ENCODE results near the gene SPESP1.

SPESP1 gene

DNA sequence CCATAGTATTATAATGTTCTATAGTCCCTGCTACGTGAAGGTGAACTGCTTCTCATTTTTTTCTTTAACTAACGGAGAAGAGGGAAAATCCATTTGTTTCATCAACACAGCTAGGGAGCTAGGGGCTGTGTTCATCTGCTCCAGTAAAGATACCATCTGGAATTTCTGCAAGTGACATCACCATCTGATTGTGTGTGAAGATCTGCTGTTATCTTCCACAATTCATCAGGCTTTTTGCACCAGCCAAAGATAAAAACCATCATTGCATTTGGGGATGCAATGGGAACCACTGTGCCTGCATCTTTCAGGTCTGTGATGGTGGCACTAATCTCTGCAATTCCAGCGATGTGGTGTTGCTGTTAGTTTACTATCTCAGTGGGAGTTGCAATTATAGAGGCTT is 48.7 kb downstream of the SPESP1 start:
- DNase-seq: no peak
- no peak for TF ChIP-seq POLR2A (IDR thresholded peaks at IDR 0.05; ENCODE audit: low read length)
- no peak for TF ChIP-seq GATA1 (IDR thresholded peaks at IDR 0.05; ENCODE audit: low read depth, low read length)

DNA sequence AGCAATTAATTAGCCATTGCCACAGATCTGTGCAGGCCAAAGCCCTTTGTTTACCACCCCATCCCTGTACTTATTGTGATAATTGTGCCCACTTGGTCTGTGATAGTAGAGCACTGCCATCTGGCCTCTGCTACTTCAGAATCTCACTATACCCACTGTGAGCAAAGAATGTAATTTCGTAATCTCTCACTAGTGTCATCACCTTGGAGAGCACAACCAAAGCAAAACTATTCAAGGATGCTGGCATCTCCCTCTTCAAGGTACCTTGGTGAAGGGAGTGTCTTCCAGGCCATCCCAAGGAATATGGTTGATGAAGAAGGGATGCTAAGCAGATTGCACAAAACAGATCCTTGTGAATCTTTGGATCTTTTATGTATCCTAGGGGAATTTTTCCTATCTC is 49.5 kb downstream of the SPESP1 start:
- TF ChIP-seq POLR2A (IDR thresholded peaks at IDR 0.05; ENCODE audit: low read length) (no peak), GATA1 (IDR thresholded peaks at IDR 0.05; ENCODE audit: low read depth, low read length) (no peak)
- DNase-seq: no peak

DNA sequence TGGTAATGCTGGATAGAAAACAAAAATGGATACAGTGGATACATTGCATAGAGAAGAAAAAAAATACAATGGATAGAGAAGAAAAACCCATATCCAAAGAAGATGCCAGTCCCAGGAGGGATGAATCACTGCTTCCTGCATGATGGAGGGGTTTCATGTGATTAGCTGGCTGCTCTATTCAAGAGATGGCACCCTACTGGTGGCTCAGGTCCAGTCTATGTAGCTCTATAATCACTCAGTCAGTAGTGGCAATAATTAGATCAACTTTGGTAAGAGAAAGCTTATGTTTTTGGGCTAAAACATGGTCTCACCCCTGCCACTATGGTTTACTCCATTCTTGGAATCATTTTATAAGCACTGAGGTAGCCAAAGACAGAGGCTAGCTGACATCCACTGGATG is 50.5 kb downstream of the SPESP1 start:
- no peak for DNase-seq
- TF ChIP-seq GATA1 (IDR thresholded peaks at IDR 0.05; ENCODE audit: low read depth, low read length) (no peak), POLR2A (IDR thresholded peaks at IDR 0.05; ENCODE audit: low read length) (no peak)

DNA sequence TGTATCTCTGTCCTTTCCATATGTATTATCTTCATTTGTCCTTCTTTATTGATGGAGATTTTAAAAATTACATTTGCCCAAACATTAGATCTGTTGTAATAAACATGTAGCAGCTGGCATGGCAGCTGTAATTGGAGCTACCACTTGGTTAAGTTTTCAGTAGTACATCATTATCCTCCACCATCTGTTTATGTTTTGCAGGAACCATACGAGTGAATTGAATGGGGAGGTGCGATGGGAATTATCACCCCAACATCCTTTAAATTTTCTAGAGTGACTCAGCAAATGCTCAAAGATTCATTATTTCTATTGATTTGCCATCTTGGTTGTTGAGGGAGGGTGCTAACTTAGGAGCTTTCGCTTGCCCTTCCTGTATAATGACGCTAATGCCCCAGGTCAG is 51.6 kb downstream of the SPESP1 start:
- no peak for DNase-seq
- TF ChIP-seq POLR2A (IDR thresholded peaks at IDR 0.05; ENCODE audit: low read length) (no peak), GATA1 (IDR thresholded peaks at IDR 0.05; ENCODE audit: low read depth, low read length) (no peak)

DNA sequence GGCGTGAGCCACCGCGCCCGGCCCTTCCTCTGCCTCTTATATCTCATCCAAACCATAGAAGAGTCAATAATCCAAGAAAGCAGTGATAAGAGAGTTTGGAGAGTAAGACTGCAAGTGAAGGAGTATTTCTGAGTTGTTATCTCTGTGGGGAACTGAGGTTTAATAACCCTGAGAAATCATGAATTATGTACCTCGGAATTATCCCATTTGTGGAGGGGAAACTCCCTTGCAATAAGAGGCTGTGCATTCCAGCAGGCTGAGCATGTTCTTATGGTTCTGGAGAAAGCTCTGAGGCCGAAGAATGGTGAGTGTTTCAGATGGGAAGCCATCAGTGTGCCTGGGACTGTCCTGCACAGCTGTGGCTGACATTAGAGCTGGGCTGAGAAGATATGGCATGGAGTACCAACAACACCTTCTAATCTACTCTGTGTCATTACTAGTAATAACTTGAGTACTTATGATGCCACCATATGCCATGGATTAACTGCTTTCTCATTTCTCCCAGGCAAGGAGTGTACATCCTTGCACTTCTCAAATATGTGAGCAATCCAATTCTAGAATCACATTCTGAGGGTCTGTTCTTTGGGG is 52.7 kb downstream of the SPESP1 start:
- TF ChIP-seq GATA1 (IDR thresholded peaks at IDR 0.05; ENCODE audit: low read depth, low read length): no peak
- no peak for TF ChIP-seq POLR2A (IDR thresholded peaks at IDR 0.05; ENCODE audit: low read length)
- DNase-seq: peak; percentile 71 to 84

DNA sequence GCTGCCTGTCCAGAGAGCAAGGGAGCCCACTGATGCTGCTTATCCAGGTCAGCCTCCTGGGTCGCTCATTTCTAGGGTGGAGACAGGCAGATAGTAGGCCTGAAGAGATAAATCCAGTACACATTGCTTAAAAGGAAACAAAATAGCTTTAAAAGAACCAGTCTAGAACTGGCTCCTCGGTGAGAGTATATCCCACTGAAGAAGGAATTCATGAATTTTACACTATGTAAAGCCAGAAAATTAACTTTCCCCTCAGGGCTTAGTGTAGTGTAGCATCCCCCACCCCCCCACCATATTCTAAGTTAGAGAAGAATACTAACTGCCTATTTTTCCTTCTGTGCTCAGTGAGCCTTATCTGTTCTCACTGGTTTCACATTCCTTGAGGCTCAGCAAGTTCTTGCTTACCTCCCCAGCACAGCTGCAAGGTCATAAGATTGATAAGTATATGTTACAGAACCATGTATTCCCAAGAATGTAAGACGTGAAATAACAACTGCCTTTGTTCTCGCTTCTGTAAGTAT is 53.7 kb downstream of the SPESP1 start:
- peak; percentile 89 to 95 for DNase-seq
- TF ChIP-seq POLR2A (IDR thresholded peaks at IDR 0.05; ENCODE audit: low read length) (peak; percentile 54), GATA1 (IDR thresholded peaks at IDR 0.05; ENCODE audit: low read depth, low read length) (peak; percentile 27)

DNA sequence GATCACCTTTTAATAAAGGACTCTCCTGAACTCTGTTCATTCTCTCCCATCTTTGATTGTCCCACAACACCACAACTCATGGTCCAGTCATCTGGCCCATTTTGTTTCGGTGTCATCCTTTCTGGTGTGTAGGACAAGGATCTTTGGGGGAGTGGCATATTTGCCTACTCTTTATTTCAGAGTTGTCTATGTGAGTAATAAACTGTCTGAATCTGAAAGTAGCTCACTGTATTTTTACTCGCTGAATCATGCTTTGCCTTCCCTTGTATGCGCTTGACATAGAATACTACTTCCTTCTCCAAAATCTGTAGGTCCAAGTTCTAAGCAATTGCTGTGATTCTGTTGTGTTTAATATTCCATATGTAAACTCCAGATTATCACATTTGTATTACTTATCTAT is 54.3 kb downstream of the SPESP1 start:
- peak; percentile 28 for TF ChIP-seq POLR2A (IDR thresholded peaks at IDR 0.05; ENCODE audit: low read length)
- TF ChIP-seq GATA1 (IDR thresholded peaks at IDR 0.05; ENCODE audit: low read depth, low read length): no peak
- peak in 1 of 2 experiments; percentile 78 for DNase-seq

DNA sequence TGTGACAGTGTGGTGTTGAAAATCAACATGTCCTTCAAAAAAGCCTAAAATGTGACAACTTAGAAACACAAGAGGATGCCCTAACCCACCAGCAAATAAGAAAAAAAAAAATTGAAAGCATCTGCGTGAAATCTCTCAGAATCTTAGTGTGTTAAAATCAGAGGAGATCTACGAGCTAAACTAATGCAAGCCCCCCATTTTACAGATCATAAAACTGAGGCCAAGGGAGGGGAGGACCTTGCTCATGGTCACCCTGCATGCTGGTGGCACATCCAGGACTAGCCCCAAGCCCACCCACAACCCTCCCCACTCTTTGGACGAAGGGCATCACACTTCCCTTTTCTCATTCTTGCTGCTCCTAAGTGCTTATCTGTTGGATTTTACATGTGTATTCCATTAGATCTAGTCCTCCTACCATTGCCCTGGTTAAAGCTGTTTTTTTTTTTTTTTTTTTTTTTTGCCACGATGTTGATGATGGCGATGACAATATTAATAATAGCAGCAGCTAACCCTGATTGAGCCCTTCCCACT is 55.1 kb downstream of the SPESP1 start:
- TF ChIP-seq POLR2A (IDR thresholded peaks at IDR 0.05; ENCODE audit: low read length) (no peak), GATA1 (IDR thresholded peaks at IDR 0.05; ENCODE audit: low read depth, low read length) (no peak)
- DNase-seq: no peak

DNA sequence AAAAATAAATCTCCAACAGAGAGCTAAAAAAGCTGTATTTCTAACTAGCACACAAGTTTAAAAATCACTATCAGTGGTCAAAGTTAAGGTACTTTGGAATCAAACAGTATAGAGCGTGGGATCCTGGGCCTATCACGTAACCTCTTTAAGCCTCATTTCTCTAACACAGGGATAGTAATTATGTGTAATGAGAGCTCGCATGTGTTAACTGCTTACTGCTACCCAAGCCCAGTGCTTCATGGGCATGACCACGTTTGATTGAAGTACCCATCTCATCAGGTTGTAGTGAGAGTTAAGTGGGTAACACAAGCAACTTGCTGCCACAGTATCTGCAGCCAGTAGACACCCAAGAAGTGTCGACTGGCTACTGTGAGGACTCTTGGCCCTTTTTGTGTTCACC is 56.0 kb downstream of the SPESP1 start:
- DNase-seq: no peak

DNA sequence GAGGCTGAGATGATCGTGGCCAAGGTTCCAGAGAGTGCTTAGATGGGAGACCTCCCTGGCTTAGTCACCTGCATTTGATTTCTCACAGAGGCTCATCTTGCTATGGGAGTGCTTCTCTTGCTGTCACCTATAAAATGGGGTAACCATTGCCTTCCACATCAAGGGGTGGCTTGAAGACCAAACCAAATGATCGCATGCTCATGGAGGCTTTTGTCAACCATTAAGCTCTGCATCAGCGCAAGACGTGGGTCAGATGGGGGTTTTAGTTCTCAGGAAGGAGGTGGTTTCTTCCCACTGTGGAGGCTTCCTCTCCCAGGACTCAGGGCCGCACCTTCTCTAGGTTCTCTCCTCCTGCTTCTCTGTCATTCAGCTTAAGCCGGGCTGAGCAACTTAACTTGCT is 56.8 kb downstream of the SPESP1 start:
- TF ChIP-seq POLR2A (IDR thresholded peaks at IDR 0.05; ENCODE audit: low read length) (no peak), GATA1 (IDR thresholded peaks at IDR 0.05; ENCODE audit: low read depth, low read length) (no peak)
- no peak for DNase-seq

More for the DNA sequence above, 56.0 kb downstream of the SPESP1 start:
- TF ChIP-seq POLR2A (IDR thresholded peaks at IDR 0.05; ENCODE audit: low read length) (no peak), GATA1 (IDR thresholded peaks at IDR 0.05; ENCODE audit: low read depth, low read length) (no peak)

DNA sequence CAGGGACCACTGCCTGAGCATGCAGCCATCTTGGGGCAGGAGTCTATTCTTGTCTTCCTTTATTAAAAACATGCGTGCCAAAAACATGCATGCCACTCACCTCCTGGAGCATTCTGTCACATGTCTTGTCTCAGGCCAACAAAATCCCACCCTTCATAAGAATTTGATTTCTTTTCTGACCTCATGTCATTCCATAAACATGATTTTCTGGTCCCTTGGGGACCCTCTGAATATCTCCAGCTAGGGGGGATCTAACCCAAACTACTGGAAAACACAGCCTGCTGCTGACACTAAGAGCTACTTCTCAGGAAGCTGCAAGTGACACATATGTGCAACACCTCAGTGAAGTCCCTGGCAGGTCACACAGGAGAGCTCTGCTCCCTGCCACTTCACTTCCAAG is 57.4 kb downstream of the SPESP1 start:
- TF ChIP-seq GATA1 (IDR thresholded peaks at IDR 0.05; ENCODE audit: low read depth, low read length): no peak
- TF ChIP-seq POLR2A (IDR thresholded peaks at IDR 0.05; ENCODE audit: low read length): no peak

DNA sequence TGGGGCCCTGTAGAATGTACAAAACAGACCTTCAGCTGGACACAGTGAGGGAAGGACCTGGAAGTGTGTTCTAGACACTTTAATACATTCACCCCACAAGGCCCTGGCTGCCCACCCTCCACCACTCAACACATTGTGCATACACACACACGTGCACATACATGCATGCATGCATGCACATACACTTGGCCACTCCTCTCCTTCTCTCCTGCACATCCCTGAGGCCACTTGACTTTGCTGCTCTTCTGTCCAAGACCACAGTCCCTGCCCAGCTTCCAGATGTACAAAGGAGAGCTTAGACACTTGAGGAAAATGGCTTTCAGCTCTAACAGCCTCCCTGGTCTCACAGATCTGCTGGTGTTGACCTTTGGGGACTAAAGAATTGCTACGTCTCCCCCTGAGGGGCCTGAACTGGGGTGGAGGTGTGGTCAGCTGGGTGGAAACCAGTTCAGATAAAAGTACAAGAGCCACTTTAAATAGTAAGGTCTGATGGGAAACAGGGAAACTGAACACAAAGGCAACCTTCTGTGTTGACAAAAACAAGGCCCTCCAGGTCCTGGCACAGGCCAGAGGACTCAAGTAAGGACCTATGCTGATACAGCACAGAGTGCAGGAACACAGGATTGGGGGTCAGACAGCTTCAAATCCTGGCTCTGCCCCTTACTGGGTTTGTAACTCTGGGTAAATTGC is 59.4 kb downstream of the SPESP1 start:
- TF ChIP-seq POLR2A (IDR thresholded peaks at IDR 0.05; ENCODE audit: low read length): no peak
- no peak for TF ChIP-seq GATA1 (IDR thresholded peaks at IDR 0.05; ENCODE audit: low read depth, low read length)

More for the DNA sequence above, 57.4 kb downstream of the SPESP1 start:
- DNase-seq: no peak

DNA sequence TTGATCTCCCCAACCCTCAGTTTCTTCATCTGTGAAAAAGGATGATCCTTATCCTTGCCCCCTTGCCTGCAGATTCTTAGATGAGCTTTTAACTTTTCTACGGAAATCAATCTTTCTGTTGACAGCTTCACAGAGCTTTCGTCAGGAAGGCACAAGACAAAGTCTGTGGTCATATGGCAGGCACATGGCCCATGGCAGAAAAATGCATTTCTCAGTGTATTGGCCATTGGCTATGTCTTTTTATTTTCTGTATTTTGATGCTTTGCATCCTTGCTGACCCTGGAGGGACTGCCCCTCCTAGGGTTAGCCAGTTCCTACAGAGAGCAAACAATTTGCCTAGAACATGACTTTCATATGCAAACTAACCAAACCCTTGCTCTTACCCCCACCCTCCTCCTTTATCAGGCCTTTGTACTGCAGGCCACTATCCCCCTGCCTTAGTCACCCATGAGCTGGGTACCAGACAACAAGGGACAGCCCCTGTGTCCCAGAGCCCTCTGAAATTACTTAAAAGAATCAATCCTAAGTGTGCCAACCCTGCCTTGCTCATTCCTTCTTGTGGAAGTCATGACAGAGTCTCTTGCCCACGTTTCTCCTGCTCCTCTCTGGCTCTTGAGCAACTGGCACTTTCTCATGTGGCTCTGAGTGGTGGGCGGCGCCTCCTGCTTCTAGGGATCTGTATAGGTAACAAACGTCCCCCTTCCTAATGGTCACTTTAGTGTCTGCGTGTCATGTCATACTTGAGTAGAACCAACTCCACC is 60.1 kb downstream of the SPESP1 start:
- TF ChIP-seq GATA1 (IDR thresholded peaks at IDR 0.05; ENCODE audit: low read depth, low read length) (no peak), POLR2A (IDR thresholded peaks at IDR 0.05; ENCODE audit: low read length) (no peak)
- peak; percentile 72 to 75 for DNase-seq

More for the DNA sequence above, 59.4 kb downstream of the SPESP1 start:
- DNase-seq: peak; percentile 49 to 61

DNA sequence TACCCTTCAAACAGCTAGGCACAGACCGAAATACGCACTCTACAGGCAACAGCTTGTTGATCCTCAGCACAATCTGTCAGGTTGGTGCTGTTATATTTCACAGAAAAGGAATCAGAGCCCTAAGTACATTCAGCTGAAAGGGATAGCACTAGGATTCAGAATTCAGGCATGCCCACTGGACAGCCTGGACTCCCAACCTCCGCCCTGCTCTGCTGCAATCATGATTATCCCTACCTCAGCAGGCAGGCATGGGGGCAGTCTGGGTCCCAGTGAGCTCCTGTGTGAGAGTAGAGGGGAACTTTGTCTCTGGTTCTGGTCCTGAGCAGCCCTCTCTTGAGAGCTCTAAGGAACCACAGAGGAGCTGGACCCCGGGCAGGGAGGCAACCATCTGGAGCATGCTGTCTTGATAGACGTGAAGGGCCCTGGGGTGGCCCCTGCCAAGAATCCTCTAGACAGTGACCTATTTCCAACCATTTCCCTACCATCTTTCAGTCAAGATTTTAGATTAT is 60.7 kb downstream of the SPESP1 start:
- TF ChIP-seq GATA1 (IDR thresholded peaks at IDR 0.05; ENCODE audit: low read depth, low read length): no peak
- no peak for TF ChIP-seq POLR2A (IDR thresholded peaks at IDR 0.05; ENCODE audit: low read length)
- DNase-seq: peak; percentile 75 to 80
